HG03520 (cell line): ENCODE measurements around the gene SPAG5.
A peak's percentile ranks its signal among the peaks of the same experiment; 100 is the strongest.

Experiments
- ATAC-seq: cut with Tn5 transposase; IDR thresholded peaks from one replicate; pipeline ENCODE4 v1.9.1; 2021; ENCODE audit warnings: mild to moderate bottlenecking, moderate library complexity; ENCODE audit not compliant: unreplicated experiment

Gene SPAG5

DNA sequence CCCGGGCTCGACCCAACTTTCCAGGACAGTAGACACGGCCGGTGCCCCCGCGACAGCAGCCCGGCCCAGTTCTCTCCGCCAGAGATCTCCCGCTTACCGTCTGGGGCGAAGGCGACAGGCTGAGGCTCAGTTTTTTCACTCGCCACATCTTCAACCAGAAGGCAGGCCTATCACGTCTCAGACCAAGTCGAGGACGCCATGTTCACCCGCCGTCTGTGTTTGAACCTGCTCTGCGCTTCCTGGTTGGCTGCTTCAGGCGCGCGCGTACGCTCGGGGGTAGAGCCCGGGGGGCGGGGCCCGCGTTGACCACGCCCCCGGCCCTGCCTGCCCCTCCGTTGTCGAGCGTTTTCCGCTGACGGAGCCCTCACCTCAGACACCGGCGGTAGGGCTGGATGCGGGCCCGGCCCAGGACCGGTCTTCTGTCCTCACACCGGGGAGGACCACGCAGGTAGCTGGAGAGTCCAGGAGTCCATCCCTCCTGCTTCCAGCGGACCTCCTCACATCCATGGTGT, at the start of gene SPAG5:
Gene SPAG5 (minus strand): TSS at position 227 of the 512 bp plus-strand sequence. CDS start 79 bp downstream, at position 148.
- ATAC-seq, result peak; percentile 75

DNA sequence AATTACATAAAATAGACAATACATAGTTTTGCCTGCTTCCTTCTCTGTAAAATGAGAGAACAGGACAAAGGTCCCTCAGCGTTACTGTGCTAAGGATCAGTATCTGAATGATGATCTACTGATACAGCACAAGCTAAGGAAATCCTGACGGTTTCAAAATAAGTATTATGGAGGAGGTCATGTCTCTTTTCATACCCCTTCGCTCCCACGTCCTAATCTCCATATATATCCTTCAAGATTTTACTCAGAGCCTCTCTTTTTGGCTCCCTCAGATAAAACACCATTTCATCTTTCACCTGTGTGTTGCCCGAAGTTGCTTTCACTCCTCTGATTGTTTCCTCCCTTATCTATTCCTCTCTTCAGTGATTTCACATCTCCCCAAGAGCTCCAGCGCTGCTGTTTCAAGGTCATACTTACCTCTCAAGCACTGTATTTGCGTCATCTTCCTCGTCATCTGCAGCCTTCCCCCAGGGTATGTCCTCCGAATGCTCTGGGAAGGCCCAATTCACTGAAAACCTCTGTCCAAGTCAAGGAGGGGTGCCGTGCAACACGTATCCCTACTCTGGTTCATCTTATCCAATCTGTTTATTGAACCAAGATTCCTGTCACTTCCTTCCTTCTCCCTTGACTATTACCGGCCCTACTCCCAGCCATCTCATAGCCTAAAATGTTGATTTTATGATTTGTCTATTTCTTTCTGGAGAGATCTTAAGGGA, 47.4 kb upstream of the SPAG5 start:
- no peak for ATAC-seq

GRCh38 chr17:28645576-28645939, 46.7 kb upstream of the SPAG5 start:
- no peak for ATAC-seq

- ATAC-seq, result peak; percentile 83
Observed at GRCh38 chr17:28644787-28645575, 46.2 kb upstream of the SPAG5 start, which contains the start of gene BLTP2. BLTP2 (minus strand) TSS chr17:28645158; CDS start chr17:28645056, 102 bp downstream.

DNA sequence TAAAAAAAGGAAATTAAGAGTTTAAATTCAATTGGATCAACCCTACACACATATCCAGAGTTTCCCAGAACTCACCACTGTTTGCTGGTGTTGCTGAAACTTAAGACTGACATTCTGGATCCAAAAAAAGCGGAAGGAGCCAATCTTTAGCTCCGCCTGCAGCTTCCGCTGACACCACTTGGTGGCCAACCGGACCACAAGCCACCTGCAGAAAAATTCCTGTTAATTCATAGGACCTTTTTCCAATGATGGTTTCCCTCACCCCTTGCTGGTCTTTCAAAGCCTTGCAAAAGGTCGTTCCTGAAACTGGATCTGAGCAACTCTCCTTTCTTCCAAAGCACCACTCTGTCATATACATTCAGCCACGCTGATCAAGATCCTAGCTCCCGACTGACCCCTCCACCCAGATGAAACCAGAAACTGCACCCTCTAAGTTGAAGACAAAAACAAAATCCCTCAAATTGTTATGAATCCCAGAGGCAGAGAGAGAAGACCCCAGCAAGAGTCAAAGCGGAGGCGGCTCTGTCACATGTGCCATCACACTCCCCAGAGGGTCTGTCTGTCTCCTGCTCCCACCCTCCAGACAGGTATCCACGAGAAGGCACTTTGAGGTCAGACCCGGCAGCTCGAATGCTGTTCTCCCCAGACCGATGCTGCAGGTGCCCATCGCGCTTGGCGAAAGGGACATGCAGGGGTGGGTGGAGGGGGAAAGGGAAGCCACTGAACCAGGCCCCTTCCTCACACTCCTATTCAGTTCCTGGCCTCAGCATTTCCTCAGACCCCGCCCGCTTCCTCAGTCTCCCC, 45.4 kb upstream of the SPAG5 start:
- ATAC-seq, result no peak

GRCh38 chr17:28641579-28641978, 42.8 kb upstream of the SPAG5 start:
- ATAC-seq, result no peak

DNA sequence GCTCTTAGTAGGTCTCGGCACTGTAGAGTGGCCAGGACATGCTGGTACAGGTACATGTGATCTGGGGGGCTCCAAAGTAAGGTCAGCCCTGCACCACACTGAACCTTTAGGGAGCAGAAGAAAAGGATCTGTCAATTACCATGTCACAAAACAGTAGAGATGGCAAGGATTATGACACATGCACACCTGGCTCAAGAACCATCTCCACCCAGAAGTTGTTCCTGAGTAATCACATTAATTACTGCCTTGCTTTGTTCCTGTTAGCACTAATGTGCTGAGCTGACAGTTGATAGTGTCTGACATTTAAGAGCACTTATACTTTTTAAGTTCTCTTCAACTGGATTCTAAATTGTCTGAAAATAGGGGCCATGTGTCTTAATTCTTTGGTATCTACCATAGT, 36.7 kb upstream of the SPAG5 start:
- ATAC-seq, result no peak

- no peak for ATAC-seq
Observed at GRCh38 chr17:28634206-28634865, 35.5 kb upstream of the SPAG5 start.

GRCh38 chr17:28626818-28627217, 28.0 kb upstream of the SPAG5 start:
- no peak for ATAC-seq

GRCh38 chr17:28624148-28624547, 25.3 kb upstream of the SPAG5 start:
- no peak for ATAC-seq

DNA sequence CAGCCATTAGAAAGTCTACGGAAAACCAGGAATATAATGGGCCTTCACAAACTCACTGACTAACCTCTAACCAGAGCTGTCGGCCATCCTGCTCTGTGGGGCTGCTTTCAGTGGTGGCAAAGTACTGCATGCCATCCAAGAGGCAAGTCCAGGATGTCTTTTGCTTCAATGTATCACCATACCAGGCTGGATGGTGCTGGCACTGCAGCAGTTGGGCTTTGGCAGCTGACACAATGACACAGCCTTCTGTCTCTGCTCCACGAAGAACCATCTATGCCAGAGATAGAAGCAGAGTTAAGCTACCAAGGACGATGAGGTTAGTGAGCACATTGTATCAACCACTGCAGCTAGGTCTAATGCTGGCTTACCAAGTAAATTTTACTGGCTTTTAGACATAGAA, 24.9 kb upstream of the SPAG5 start:
- no peak for ATAC-seq

- ATAC-seq, result no peak
Observed at GRCh38 chr17:28622186-28622585, 23.4 kb upstream of the SPAG5 start.

DNA sequence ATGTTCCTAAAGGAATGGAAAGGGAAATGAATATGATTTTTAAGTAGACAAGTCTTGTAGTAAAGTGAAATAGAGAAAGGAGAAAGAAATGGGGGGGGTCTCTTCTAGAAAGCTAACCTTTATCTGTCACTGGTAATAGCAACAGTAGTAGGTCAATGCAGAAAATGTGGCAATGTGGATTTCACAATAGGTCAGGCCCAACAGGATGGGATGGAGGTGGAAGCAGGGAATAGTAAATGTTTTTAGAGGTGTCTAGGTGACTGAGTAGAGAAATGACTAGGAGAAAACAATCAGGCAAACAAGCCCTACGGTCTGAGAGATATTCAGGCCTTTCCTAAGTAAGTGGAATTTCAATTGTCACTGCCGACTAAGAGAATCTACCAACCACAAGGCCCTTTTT, 21.2 kb upstream of the SPAG5 start:
- no peak for ATAC-seq

DNA sequence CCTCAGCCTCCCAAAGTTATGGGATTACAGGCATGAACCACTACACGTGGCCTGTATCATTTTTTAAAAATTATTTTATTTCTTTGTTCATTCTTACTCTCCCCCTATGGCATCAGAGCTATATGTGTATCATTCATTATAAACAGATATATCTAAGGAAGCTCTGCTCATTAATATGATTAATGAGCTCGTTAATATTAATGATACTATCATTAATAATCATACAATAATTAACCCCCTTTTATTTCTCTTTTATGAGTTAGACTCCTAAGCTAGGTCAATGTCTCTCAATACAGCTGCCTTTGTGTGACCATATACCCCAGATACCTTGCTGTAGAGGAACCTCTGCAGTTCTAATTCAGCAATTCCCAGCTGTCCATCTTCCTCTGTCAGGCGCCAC, 19.6 kb upstream of the SPAG5 start:
- no peak for ATAC-seq

DNA sequence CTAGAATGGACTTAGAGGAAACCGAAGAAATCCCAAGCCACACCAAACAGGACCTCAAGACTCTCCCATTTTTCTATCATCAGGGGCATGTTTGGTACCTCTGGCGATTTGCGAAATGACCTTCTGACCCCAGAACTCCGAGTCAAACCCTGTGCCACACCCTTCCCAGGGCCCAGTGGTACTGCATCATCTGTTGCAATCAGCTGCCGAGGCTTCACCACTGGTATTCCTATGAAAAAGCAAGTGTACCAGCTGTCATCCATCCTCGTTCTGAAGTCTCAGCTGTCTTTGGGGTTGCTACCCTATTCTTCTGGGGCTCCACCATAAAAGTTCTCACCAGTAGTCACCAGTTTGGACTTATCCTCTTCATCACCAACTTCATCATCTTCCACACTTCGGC, 17.5 kb upstream of the SPAG5 start:
- ATAC-seq, result no peak

- no peak for ATAC-seq
Observed at GRCh38 chr17:28615260-28615940, 16.6 kb upstream of the SPAG5 start.

DNA sequence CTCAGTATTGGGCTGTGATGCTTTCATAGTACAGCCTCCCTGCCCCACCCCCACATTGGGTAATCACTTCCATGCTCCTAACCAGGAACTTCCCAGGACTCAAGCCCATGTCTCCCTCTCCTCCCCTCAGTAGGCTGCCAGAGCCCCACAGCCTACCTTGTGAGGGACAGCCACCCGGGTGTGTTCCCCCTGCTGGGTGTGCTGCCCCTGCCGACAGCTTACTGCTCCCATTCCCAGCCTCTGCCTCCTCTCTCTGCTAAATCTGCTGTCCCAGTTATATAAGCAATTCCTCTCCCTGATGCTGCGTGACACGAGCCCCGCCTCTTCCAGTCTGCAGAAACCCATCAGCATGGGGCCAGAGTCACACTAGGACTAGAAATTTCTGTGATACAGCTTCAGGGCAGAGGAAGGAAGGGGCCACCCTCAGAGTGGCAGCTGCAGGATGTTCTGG, 15.1 kb upstream of the SPAG5 start, which contains the start of gene RSKR:
Gene RSKR (minus strand): TSS at position 255 of the 451 bp plus-strand sequence. CDS start 24 bp downstream, at position 231.
- no peak for ATAC-seq

- ATAC-seq, result no peak
Observed at GRCh38 chr17:28612936-28613872, 14.4 kb upstream of the SPAG5 start.

DNA sequence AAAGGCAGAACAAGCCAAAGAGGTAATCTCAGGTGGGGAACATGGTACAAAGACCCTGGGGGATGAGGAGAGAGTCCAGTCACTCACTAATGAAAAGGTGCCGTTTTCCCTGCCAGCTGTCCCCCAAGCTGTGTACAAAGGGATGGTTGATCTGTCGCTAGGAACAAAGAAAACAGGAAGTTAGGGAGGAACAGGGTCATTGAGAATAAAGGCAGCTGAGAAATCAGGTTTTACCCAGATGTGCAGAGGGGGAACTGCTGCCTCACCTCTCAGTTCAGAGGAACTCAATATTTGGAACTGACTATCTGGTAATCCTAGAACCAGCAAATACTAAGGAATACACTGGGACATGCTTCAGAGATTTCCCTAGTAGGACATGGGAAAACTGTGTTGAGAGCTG, 13.7 kb upstream of the SPAG5 start:
- ATAC-seq, result no peak
